ENCODE results near the gene KRT6A. TPM values are rescaled to one million over a fixed set of nuclear protein-coding genes. Genes with fewer than 3 reads are reported as not detected.

KRT6A gene
- total and polyA plus RNA-seq, 12 donors: 0.24 to 2.7 (median 0.66) TPM; not detected in 8

- H3K27ac ChIP-seq: no peak overlapping the region
- DNase-seq: peak in 2 of 7 donors; percentile 1 to 5
- no peak overlapping the region for H3K4me3 ChIP-seq
- no peaks in the 10 kb centered on the region for H3K4me1 ChIP-seq (replicated peaks in 1 of 2)
- 88 to 94% (median 89%) methylated on average over 4 to 8 of the region's 8 CpGs for WGBS, 4 donors
- intact Hi-C loops (cut with DNase I): no loop called here
- TF ChIP-seq CTCF (IDR thresholded peaks at IDR 0.05): no peak
- TF ChIP-seq POLR2A (IDR thresholded peaks at IDR 0.05): no peak
- H3K27me3 ChIP-seq: no peaks in the 10 kb centered on the region
- no peaks in the 10 kb centered on the region for H3K36me3 ChIP-seq (replicated peaks in 1 of 2)
- no peaks in the 10 kb centered on the region for H3K9me3 ChIP-seq (replicated peaks in 1 of 3)
Observed at GRCh38 chr12:52528641-52529143, 35.6 kb upstream of the KRT6A start.

GRCh38 chr12:52527121-52527800 is 34.2 kb upstream of the KRT6A start:
- 59 to 68% (median 64%) methylated on average over 3 to 4 of the region's 4 CpGs for WGBS, 4 donors
- intact Hi-C loops (cut with DNase I): no loop called here
- Histone ChIP-seq H3K9me3 (replicated peaks in 1 of 3) (no peaks in the 10 kb centered on the region), H3K27ac (no peak overlapping the region), H3K36me3 (replicated peaks in 1 of 2) (no peaks in the 10 kb centered on the region), H3K4me1 (replicated peaks in 1 of 2) (no peaks in the 10 kb centered on the region), H3K4me3 (no peak overlapping the region), H3K27me3 (no peaks in the 10 kb centered on the region)
- peak in 4 of 7 donors; percentile 2 to 14 (median 6) for DNase-seq
- no peak for TF ChIP-seq CTCF (IDR thresholded peaks at IDR 0.05)
- TF ChIP-seq POLR2A (IDR thresholded peaks at IDR 0.05): no peak

- no peaks in the 10 kb centered on the region for H3K4me1 ChIP-seq (replicated peaks in 1 of 2)
- TF ChIP-seq CTCF (IDR thresholded peaks at IDR 0.05) (no peak), POLR2A (IDR thresholded peaks at IDR 0.05) (no peak)
- intact Hi-C loops (cut with DNase I): no loop called here
- 69 to 83% (median 77%) methylated on average over 8 of the region's 8 CpGs for WGBS, 4 donors
- no peaks in the 10 kb centered on the region for H3K9me3 ChIP-seq (replicated peaks in 1 of 3)
- H3K4me3 ChIP-seq: no peak overlapping the region
- H3K27ac ChIP-seq: no peak overlapping the region
- no peaks in the 10 kb centered on the region for H3K27me3 ChIP-seq
- peak in 3 of 7 donors; percentile 6 to 21 (median 8) for DNase-seq
- no peaks in the 10 kb centered on the region for H3K36me3 ChIP-seq (replicated peaks in 1 of 2)
Observed at GRCh38 chr12:52526511-52526951, 33.5 kb upstream of the KRT6A start.

GRCh38 chr12:52525661-52526499 is 32.8 kb upstream of the KRT6A start:
- TF ChIP-seq CTCF (IDR thresholded peaks at IDR 0.05) (no peak), POLR2A (IDR thresholded peaks at IDR 0.05) (no peak)
- H3K36me3 ChIP-seq (replicated peaks in 1 of 2): no peaks in the 10 kb centered on the region

More at GRCh38 chr12:52525661-52526499, 32.8 kb upstream of the KRT6A start:
- DNase-seq: peak in 4 of 7 donors; percentile 3 to 27 (median 8)
- Histone ChIP-seq H3K4me3 (no peak overlapping the region), H3K27ac (no peak overlapping the region), H3K9me3 (replicated peaks in 1 of 3) (no peaks in the 10 kb centered on the region), H3K4me1 (replicated peaks in 1 of 2) (no peaks in the 10 kb centered on the region), H3K27me3 (no peaks in the 10 kb centered on the region)
- WGBS, 4 donors: 71 to 80% (median 78%) methylated on average over 7 to 13 of the region's 13 CpGs
- intact Hi-C loops (cut with DNase I): no loop called here

Measured in adrenal gland (tissue), 12 donors.